HEK293 (cell line): ENCODE measurements around the gene PRSS12.

Experiments
- KLF1 ChIP-seq: fragments of 450-650 bp; formaldehyde crosslinking; IDR thresholded peaks from 2 replicates; pipeline ENCODE4 v1.5.1; 2016; ENCODE audit warnings: missing biosample characterization, missing genetic modification characterization
- KLF9 ChIP-seq: fragments of 450-650 bp; formaldehyde crosslinking; IDR thresholded peaks from 2 replicates; pipeline ENCODE4 v1.5.1; 2016; ENCODE audit warnings: missing biosample characterization, missing genetic modification characterization, low read depth
- MZF1 ChIP-seq: fragments of 450-650 bp; formaldehyde crosslinking; IDR thresholded peaks from 2 replicates; pipeline ENCODE4 v1.5.1; 2017; ENCODE audit warnings: missing biosample characterization, missing genetic modification characterization, borderline replicate concordance
- RBAK ChIP-seq: fragments of 450-650 bp; formaldehyde crosslinking; IDR thresholded peaks from 2 replicates; pipeline ENCODE4 v1.5.1; 2016; ENCODE audit warnings: missing biosample characterization, missing genetic modification characterization
- REST ChIP-seq: fragments of 450-650 bp; formaldehyde crosslinking; IDR thresholded peaks from 2 replicates; pipeline ENCODE4 v1.5.1; 2016; ENCODE audit warnings: missing biosample characterization, missing genetic modification characterization
- SETDB1 ChIP-seq: IDR thresholded peaks from one replicate; pipeline ENCODE4 v1.6.1; 2017; ENCODE audit warnings: mild to moderate bottlenecking, low read length, moderate library complexity, mixed read lengths; ENCODE audit not compliant: insufficient read length
- SP7 ChIP-seq: fragments of 450-650 bp; formaldehyde crosslinking; IDR thresholded peaks from 2 replicates; pipeline ENCODE4 v1.5.1; 2016; ENCODE audit warnings: missing biosample characterization, missing genetic modification characterization
- TRIM28 ChIP-seq: IDR thresholded peaks from 2 replicates; pipeline ENCODE4 v1.6.1; 2011; ENCODE audit warnings: low read length, control low read depth, borderline replicate concordance
- ZBTB17 ChIP-seq: fragments of 450-650 bp; formaldehyde crosslinking; IDR thresholded peaks from 2 replicates; pipeline ENCODE4 v1.5.1; 2016; ENCODE audit warnings: missing biosample characterization, missing genetic modification characterization
- ZBTB44 ChIP-seq: fragments of 450-650 bp; IDR thresholded peaks from 2 replicates; pipeline ENCODE4 v1.5.1; 2018; ENCODE audit warnings: missing biosample characterization, mild to moderate bottlenecking, missing genetic modification characterization
- ZBTB6 ChIP-seq: fragments of 450-650 bp; formaldehyde crosslinking; IDR thresholded peaks from 2 replicates; pipeline ENCODE4 v1.5.1; 2017; ENCODE audit warnings: missing biosample characterization, missing genetic modification characterization
- ZFP41 ChIP-seq: fragments of 450-650 bp; formaldehyde crosslinking; IDR thresholded peaks from 2 replicates; pipeline ENCODE4 v1.5.1; 2016; ENCODE audit warnings: missing biosample characterization, missing genetic modification characterization, borderline replicate concordance
- ZNF10 ChIP-seq: fragments of 450-650 bp; formaldehyde crosslinking; IDR thresholded peaks from 2 replicates; pipeline ENCODE4 v1.5.1; 2017; ENCODE audit warnings: missing biosample characterization, missing genetic modification characterization
- ZNF114 ChIP-seq: fragments of 450-650 bp; formaldehyde crosslinking; IDR thresholded peaks from 2 replicates; pipeline ENCODE4 v1.5.0; 2017; ENCODE audit warnings: missing biosample characterization, missing genetic modification characterization
- ZNF121 ChIP-seq: fragments of 450-650 bp; formaldehyde crosslinking; IDR thresholded peaks from 2 replicates; pipeline ENCODE4 v1.5.1; 2016; ENCODE audit warnings: missing biosample characterization, missing genetic modification characterization
- ZNF175 ChIP-seq: fragments of 450-650 bp; formaldehyde crosslinking; IDR thresholded peaks from 2 replicates; pipeline ENCODE4 v1.5.1; 2016; ENCODE audit warnings: missing biosample characterization, missing genetic modification characterization
- ZNF19 ChIP-seq: fragments of 450-650 bp; formaldehyde crosslinking; IDR thresholded peaks from 2 replicates; pipeline ENCODE4; 2016; ENCODE audit warnings: missing biosample characterization, missing genetic modification characterization, low read depth
- ZNF211 ChIP-seq: fragments of 450-650 bp; formaldehyde crosslinking; IDR thresholded peaks from 2 replicates; pipeline ENCODE4 v1.5.1; 2016; ENCODE audit warnings: low read depth, missing biosample characterization, missing genetic modification characterization
- ZNF23 ChIP-seq: fragments of 450-650 bp; formaldehyde crosslinking; IDR thresholded peaks from 2 replicates; pipeline ENCODE4 v1.5.1; 2016; ENCODE audit warnings: missing biosample characterization, missing genetic modification characterization, borderline replicate concordance
- ZNF239 ChIP-seq: fragments of 450-650 bp; formaldehyde crosslinking; IDR thresholded peaks from 2 replicates; pipeline ENCODE4 v1.5.1; 2016; ENCODE audit warnings: missing biosample characterization, missing genetic modification characterization
- ZNF292 ChIP-seq: fragments of 450-650 bp; formaldehyde crosslinking; IDR thresholded peaks from 2 replicates; pipeline ENCODE4 v1.5.1; 2016; ENCODE audit warnings: low read depth, missing biosample characterization, missing genetic modification characterization, borderline replicate concordance
- ZNF416 ChIP-seq: fragments of 450-650 bp; formaldehyde crosslinking; IDR thresholded peaks from 2 replicates; pipeline ENCODE4 v1.5.1; 2016; ENCODE audit warnings: missing biosample characterization, missing genetic modification characterization
- ZNF426 ChIP-seq: fragments of 450-650 bp; formaldehyde crosslinking; IDR thresholded peaks from 2 replicates; pipeline ENCODE4 v1.5.1; 2017; ENCODE audit warnings: missing biosample characterization, missing genetic modification characterization, mild to moderate bottlenecking, inconsistent platforms, moderate library complexity
- ZNF48 ChIP-seq: fragments of 450-650 bp; formaldehyde crosslinking; IDR thresholded peaks from 2 replicates; pipeline ENCODE4 v1.5.1; 2016; ENCODE audit warnings: missing biosample characterization, missing genetic modification characterization
- ZNF513 ChIP-seq: fragments of 450-650 bp; IDR thresholded peaks from 2 replicates; pipeline ENCODE4 v1.5.1; 2018; ENCODE audit warnings: missing biosample characterization, missing genetic modification characterization
- ZNF558 ChIP-seq: fragments of 450-650 bp; formaldehyde crosslinking; IDR thresholded peaks from 2 replicates; pipeline ENCODE4 v1.5.1; 2016; ENCODE audit warnings: missing biosample characterization, missing genetic modification characterization
- ZNF580 ChIP-seq: fragments of 450-650 bp; formaldehyde crosslinking; IDR thresholded peaks from 2 replicates; pipeline ENCODE4 v1.5.1; 2016; ENCODE audit warnings: missing biosample characterization, missing genetic modification characterization
- ZNF621 ChIP-seq: fragments of 450-650 bp; formaldehyde crosslinking; IDR thresholded peaks from 2 replicates; pipeline ENCODE4 v1.5.1; 2017; ENCODE audit warnings: missing biosample characterization, missing genetic modification characterization
- ZSCAN5A ChIP-seq: fragments of 450-650 bp; formaldehyde crosslinking; IDR thresholded peaks from 2 replicates; pipeline ENCODE4 v1.5.1; 2016; ENCODE audit warnings: missing biosample characterization, missing genetic modification characterization

The PRSS12 gene

GRCh38 chr4:118327554-118328241 is 25.1 kb downstream of the PRSS12 start (continued):
- TF ChIP-seq ZNF513 (tag by site-specific recombination): peak; percentile 75
- TF ChIP-seq KLF9 (tag by site-specific recombination): peak; percentile 32; the same call in 1 of the 2 replicates
- TF ChIP-seq ZNF621 (tag by site-specific recombination): no peak
- no peak for TF ChIP-seq ZNF239 (tag by site-specific recombination)
- TF ChIP-seq TRIM28: peak; percentile 71; the same call in 1 of the 2 replicates
- peak; percentile 85; the same call in 1 of the 2 replicates for TF ChIP-seq ZBTB44 (tag by site-specific recombination)
- TF ChIP-seq ZNF211: no peak
- 0 out of 2 replicates have a peak, but pooled peaks have one; percentile 23 for TF ChIP-seq ZNF19
- TF ChIP-seq ZBTB6 (tag by site-specific recombination): peak; percentile 68; the same call in 1 of the 2 replicates
- peak; percentile 77 for TF ChIP-seq ZNF558
- TF ChIP-seq ZNF416 (tag by site-specific recombination): no peak
- TF ChIP-seq ZSCAN5A: no peak
- TF ChIP-seq REST: no peak; the same call in 1 of the 2 replicates
- TF ChIP-seq ZNF48 (tag by site-specific recombination): no peak
- no peak for TF ChIP-seq ZFP41
- no peak for TF ChIP-seq KLF1 (tag by site-specific recombination)
- no peak for TF ChIP-seq ZNF292 (tag by site-specific recombination)
- TF ChIP-seq ZNF114 (tag by site-specific recombination): no peak
- TF ChIP-seq MZF1 (tag by site-specific recombination): peak; percentile 65; the same call in 1 of the 2 replicates
- TF ChIP-seq ZNF175 (tag by site-specific recombination): no peak
- no peak for TF ChIP-seq RBAK (tag by site-specific recombination)
- TF ChIP-seq ZNF23 (tag by site-specific recombination): no peak
- TF ChIP-seq ZNF121 (tag by site-specific recombination): no peak; the same call in 1 of the 2 replicates
- TF ChIP-seq ZNF426 (tag by site-specific recombination): peak; percentile 12; the same call in 1 of the 2 replicates
- TF ChIP-seq SETDB1: no peak
- TF ChIP-seq ZNF580 (tag by site-specific recombination): peak; percentile 98
- TF ChIP-seq SP7 (tag by site-specific recombination): peak; percentile 99
- peak; percentile 84 for TF ChIP-seq ZNF10 (tag by site-specific recombination)
- TF ChIP-seq ZBTB17 (tag by site-specific recombination): peak; percentile 92
